CD4-positive, alpha-beta T cell treated with Interleukin-21 for 1 hour (primary cell): ENCODE measurements around the gene FAM131A.

Experiments
- DNase-seq: peaks from one replicate; pipeline ENCODE4 v3.0.0-alpha.2; 2020

Gene FAM131A

GRCh38 chr3:184337399-184337714 is at the start of gene FAM131A:
Gene FAM131A, plus strand, starts transcription at chr3:184337600. Its CDS starts 31 bp downstream, at chr3:184337631.
- no peak for DNase-seq

GRCh38 chr3:184289426-184289938 is 47.9 kb upstream of the FAM131A start:
- DNase-seq: peak; percentile 60

GRCh38 chr3:184290331-184290730 is 47.1 kb upstream of the FAM131A start:
- no peak for DNase-seq

GRCh38 chr3:184291044-184291737 is 46.2 kb upstream of the FAM131A start:
- DNase-seq: no peak

GRCh38 chr3:184291738-184292445 is 45.5 kb upstream of the FAM131A start:
- DNase-seq: no peak

- no peak for DNase-seq
Measured at GRCh38 chr3:184295771-184296170, 41.6 kb upstream of the FAM131A start.

- DNase-seq: no peak
Measured at GRCh38 chr3:184296616-184297015, 40.8 kb upstream of the FAM131A start.

- DNase-seq: peak; percentile 98
Measured at GRCh38 chr3:184298759-184299487, 38.5 kb upstream of the FAM131A start, which contains the start of gene PSMD2. Gene PSMD2, plus strand, starts transcription at chr3:184299241. Its CDS starts 26 bp downstream, at chr3:184299267.

GRCh38 chr3:184299488-184300377 is 37.7 kb upstream of the FAM131A start:
- no peak for DNase-seq

GRCh38 chr3:184300378-184300720 is 37.1 kb upstream of the FAM131A start:
- no peak for DNase-seq

GRCh38 chr3:184305577-184305976 is 31.8 kb upstream of the FAM131A start:
- DNase-seq: peak; percentile 20

GRCh38 chr3:184306341-184306972 is 30.9 kb upstream of the FAM131A start:
- no peak for DNase-seq

GRCh38 chr3:184307915-184308314 is 29.5 kb upstream of the FAM131A start:
- DNase-seq: no peak

GRCh38 chr3:184308744-184309143 is 28.7 kb upstream of the FAM131A start:
- DNase-seq: no peak

GRCh38 chr3:184311633-184312032 is 25.8 kb upstream of the FAM131A start:
- no peak for DNase-seq

GRCh38 chr3:184314363-184314699 is 23.1 kb upstream of the FAM131A start, which contains the start of gene EIF4G1:
Gene EIF4G1, plus strand, starts transcription at chr3:184314606. Its CDS starts 1,191 bp downstream, at chr3:184315797.
- DNase-seq: peak; percentile 94

- peak; percentile 85 for DNase-seq
Measured at GRCh38 chr3:184314700-184315542, 22.5 kb upstream of the FAM131A start.

GRCh38 chr3:184315543-184315867 is 21.9 kb upstream of the FAM131A start:
- DNase-seq: no peak

GRCh38 chr3:184315871-184316661 is 21.3 kb upstream of the FAM131A start:
- DNase-seq: peak; percentile 42

GRCh38 chr3:184316792-184317191 is 20.6 kb upstream of the FAM131A start:
- DNase-seq: no peak
